ENCODE results near the gene TIAM2.
"Not testable (repeated sequence)": the region's sequence is repeated elsewhere in the genome, so short reads cannot be mapped to it uniquely, and the experiment has no call there.

TIAM2 gene

GRCh38 chr6:155181498-155181897 lies 186.4 kb downstream of the TIAM2 start:
- CTCF ChIA-PET: interaction anchor here (0.6 kb wide), 2 partner anchors 179 to 266 kb away, joined by 3 to 4 read pairs; no protein-coding TSS in a partner anchor
- TF ChIP-seq ELF4 (IDR thresholded peaks at IDR 0.05) (no peak), NFRKB (IDR thresholded peaks at IDR 0.05) (no peak), SP1 (IDR thresholded peaks at IDR 0.05) (no peak), PKNOX1 (IDR thresholded peaks at IDR 0.05) (no peak), FOXA1 (IDR thresholded peaks at IDR 0.05) (no peak), BHLHE40 (IDR thresholded peaks at IDR 0.05; ENCODE audit: borderline replicate concordance) (no peak), ZNF384 (IDR thresholded peaks at IDR 0.05) (no peak), FOXK2 (IDR thresholded peaks at IDR 0.05) (no peak), CTBP1 (IDR thresholded peaks at IDR 0.05; ENCODE audit: borderline replicate concordance) (no peak), SUZ12 (IDR thresholded peaks at IDR 0.05) (no peak), LEF1 (IDR thresholded peaks at IDR 0.05; ENCODE audit: borderline replicate concordance) (no peak), ARNT (IDR thresholded peaks at IDR 0.05) (no peak), L3MBTL2 (conservative IDR thresholded peaks at IDR 0.05) (no peak), TARDBP (IDR thresholded peaks at IDR 0.05) (no peak), HDGF (IDR thresholded peaks at IDR 0.05; ENCODE audit: borderline replicate concordance) (no peak), FOXM1 (IDR thresholded peaks at IDR 0.05; ENCODE audit: borderline replicate concordance) (no peak)

GRCh38 chr6:155182103-155182502 lies 187.0 kb downstream of the TIAM2 start:
- ChIA-PET CTCF (interaction anchor here (0.6 kb wide), 1 partner anchor 267 kb away, joined by 3 read pairs; no protein-coding TSS in a partner anchor), POLR2A (no interaction called here)
- TF ChIP-seq NFRKB (IDR thresholded peaks at IDR 0.05): no peak
- TF ChIP-seq PKNOX1 (IDR thresholded peaks at IDR 0.05): no peak
- no peak for TF ChIP-seq SP1 (IDR thresholded peaks at IDR 0.05)
- TF ChIP-seq SUZ12 (IDR thresholded peaks at IDR 0.05): no peak
- TF ChIP-seq CTBP1 (IDR thresholded peaks at IDR 0.05; ENCODE audit: borderline replicate concordance): no peak
- TF ChIP-seq TARDBP (IDR thresholded peaks at IDR 0.05): no peak
- TF ChIP-seq FOXM1 (IDR thresholded peaks at IDR 0.05; ENCODE audit: borderline replicate concordance): no peak
- no peak for TF ChIP-seq FOXA1 (IDR thresholded peaks at IDR 0.05)
- no peak for TF ChIP-seq HDGF (IDR thresholded peaks at IDR 0.05; ENCODE audit: borderline replicate concordance)
- no peak for TF ChIP-seq LEF1 (IDR thresholded peaks at IDR 0.05; ENCODE audit: borderline replicate concordance)
- no peak for TF ChIP-seq ZNF384 (IDR thresholded peaks at IDR 0.05)
- TF ChIP-seq BHLHE40 (IDR thresholded peaks at IDR 0.05; ENCODE audit: borderline replicate concordance): no peak
- TF ChIP-seq FOXK2 (IDR thresholded peaks at IDR 0.05): no peak
- TF ChIP-seq ELF4 (IDR thresholded peaks at IDR 0.05): no peak
- no peak for TF ChIP-seq L3MBTL2 (conservative IDR thresholded peaks at IDR 0.05)
- TF ChIP-seq ARNT (IDR thresholded peaks at IDR 0.05): no peak
- DNase-seq (ENCODE audit: extremely low spot score): no peak

More at GRCh38 chr6:155181498-155181897, 186.4 kb downstream of the TIAM2 start:
- POLR2A ChIA-PET: no interaction called here
- no peak for DNase-seq (ENCODE audit: extremely low spot score)

- POLR2A ChIA-PET: no interaction called here
- no peak for TF ChIP-seq ELF4 (IDR thresholded peaks at IDR 0.05)
- TF ChIP-seq TARDBP (IDR thresholded peaks at IDR 0.05): no peak
- TF ChIP-seq BHLHE40 (IDR thresholded peaks at IDR 0.05; ENCODE audit: borderline replicate concordance): no peak
- TF ChIP-seq CTBP1 (IDR thresholded peaks at IDR 0.05; ENCODE audit: borderline replicate concordance): no peak
- TF ChIP-seq L3MBTL2 (conservative IDR thresholded peaks at IDR 0.05): no peak
- TF ChIP-seq FOXK2 (IDR thresholded peaks at IDR 0.05): no peak
- TF ChIP-seq FOXA1 (IDR thresholded peaks at IDR 0.05): no peak
- no peak for TF ChIP-seq SUZ12 (IDR thresholded peaks at IDR 0.05)
- DNase-seq (ENCODE audit: extremely low spot score): no peak
- CTCF ChIA-PET: interaction anchor here (1.0 kb wide), 1 partner anchor 65 kb away, joined by 3 read pairs; no protein-coding TSS in a partner anchor
Measured at GRCh38 chr6:155183095-155183494, 188.0 kb downstream of the TIAM2 start.

GRCh38 chr6:155185041-155185440 lies 189.9 kb downstream of the TIAM2 start:
- DNase-seq (ENCODE audit: extremely low spot score); POLR2A ChIA-PET: not testable (repeated sequence)
- CTCF ChIA-PET: interaction anchor here (0.5 kb wide), 1 partner anchor 260 kb away, joined by 3 read pairs; no protein-coding TSS in a partner anchor

- ChIA-PET POLR2A (no interaction called here), CTCF (interaction anchor here (0.5 to 0.6 kb wide), 2 partner anchors 256 to 261 kb away, joined by 3 read pairs; no protein-coding TSS in a partner anchor)
- TF ChIP-seq NFRKB (IDR thresholded peaks at IDR 0.05) (no peak), SUZ12 (IDR thresholded peaks at IDR 0.05) (no peak), PKNOX1 (IDR thresholded peaks at IDR 0.05) (no peak), ARNT (IDR thresholded peaks at IDR 0.05) (no peak), ZNF384 (IDR thresholded peaks at IDR 0.05) (no peak), FOXM1 (IDR thresholded peaks at IDR 0.05; ENCODE audit: borderline replicate concordance) (no peak), FOXA1 (IDR thresholded peaks at IDR 0.05) (no peak), BHLHE40 (IDR thresholded peaks at IDR 0.05; ENCODE audit: borderline replicate concordance) (no peak), SP1 (IDR thresholded peaks at IDR 0.05) (no peak), L3MBTL2 (conservative IDR thresholded peaks at IDR 0.05) (no peak), TARDBP (IDR thresholded peaks at IDR 0.05) (no peak), LEF1 (IDR thresholded peaks at IDR 0.05; ENCODE audit: borderline replicate concordance) (no peak), FOXK2 (IDR thresholded peaks at IDR 0.05) (no peak), HDGF (IDR thresholded peaks at IDR 0.05; ENCODE audit: borderline replicate concordance) (no peak), CTBP1 (IDR thresholded peaks at IDR 0.05; ENCODE audit: borderline replicate concordance) (no peak), ELF4 (IDR thresholded peaks at IDR 0.05) (no peak)
- no peak for DNase-seq (ENCODE audit: extremely low spot score)
Measured at GRCh38 chr6:155185544-155185943, 190.4 kb downstream of the TIAM2 start.

- ChIA-PET POLR2A (no interaction called here), CTCF (interaction anchor here (0.6 kb wide), 1 partner anchor 256 kb away, joined by 3 read pairs; no protein-coding TSS in a partner anchor)
- TF ChIP-seq FOXK2 (IDR thresholded peaks at IDR 0.05): no peak
- TF ChIP-seq CTBP1 (IDR thresholded peaks at IDR 0.05; ENCODE audit: borderline replicate concordance): no peak
- TF ChIP-seq SUZ12 (IDR thresholded peaks at IDR 0.05): no peak
- TF ChIP-seq L3MBTL2 (conservative IDR thresholded peaks at IDR 0.05): no peak
- no peak for TF ChIP-seq FOXM1 (IDR thresholded peaks at IDR 0.05; ENCODE audit: borderline replicate concordance)
- TF ChIP-seq HDGF (IDR thresholded peaks at IDR 0.05; ENCODE audit: borderline replicate concordance): no peak
- TF ChIP-seq FOXA1 (IDR thresholded peaks at IDR 0.05): no peak
- TF ChIP-seq BHLHE40 (IDR thresholded peaks at IDR 0.05; ENCODE audit: borderline replicate concordance): no peak
- DNase-seq (ENCODE audit: extremely low spot score): no peak
Measured at GRCh38 chr6:155186052-155186658, 191.0 kb downstream of the TIAM2 start.

Data from HEK293T (cell line).